HEK293T (cell line): ENCODE measurements around the gene RTEL1.

Experiments used
- BHLHE40 ChIP-seq: fragments of 450-650 bp; IDR thresholded peaks from 2 replicates; pipeline ENCODE4 v1.6.1; 2016; ENCODE audit warnings: mild to moderate bottlenecking, moderate library complexity, borderline replicate concordance
- CTBP1 ChIP-seq: fragments of 450-650 bp; IDR thresholded peaks from 2 replicates; pipeline ENCODE4 v1.6.1; 2016; ENCODE audit warnings: borderline replicate concordance
- FOXM1 ChIP-seq: fragments of 450-650 bp; IDR thresholded peaks from 2 replicates; pipeline ENCODE4 v1.6.1; 2017; ENCODE audit warnings: mild to moderate bottlenecking, borderline replicate concordance
- SP1 ChIP-seq: fragments of 450-650 bp; IDR thresholded peaks from 2 replicates; pipeline ENCODE4 v1.6.1; 2017
- SUZ12 ChIP-seq: fragments of 450-650 bp; IDR thresholded peaks from 2 replicates; pipeline ENCODE4 v1.6.1; 2016; ENCODE audit warnings: mild to moderate bottlenecking

DNA sequence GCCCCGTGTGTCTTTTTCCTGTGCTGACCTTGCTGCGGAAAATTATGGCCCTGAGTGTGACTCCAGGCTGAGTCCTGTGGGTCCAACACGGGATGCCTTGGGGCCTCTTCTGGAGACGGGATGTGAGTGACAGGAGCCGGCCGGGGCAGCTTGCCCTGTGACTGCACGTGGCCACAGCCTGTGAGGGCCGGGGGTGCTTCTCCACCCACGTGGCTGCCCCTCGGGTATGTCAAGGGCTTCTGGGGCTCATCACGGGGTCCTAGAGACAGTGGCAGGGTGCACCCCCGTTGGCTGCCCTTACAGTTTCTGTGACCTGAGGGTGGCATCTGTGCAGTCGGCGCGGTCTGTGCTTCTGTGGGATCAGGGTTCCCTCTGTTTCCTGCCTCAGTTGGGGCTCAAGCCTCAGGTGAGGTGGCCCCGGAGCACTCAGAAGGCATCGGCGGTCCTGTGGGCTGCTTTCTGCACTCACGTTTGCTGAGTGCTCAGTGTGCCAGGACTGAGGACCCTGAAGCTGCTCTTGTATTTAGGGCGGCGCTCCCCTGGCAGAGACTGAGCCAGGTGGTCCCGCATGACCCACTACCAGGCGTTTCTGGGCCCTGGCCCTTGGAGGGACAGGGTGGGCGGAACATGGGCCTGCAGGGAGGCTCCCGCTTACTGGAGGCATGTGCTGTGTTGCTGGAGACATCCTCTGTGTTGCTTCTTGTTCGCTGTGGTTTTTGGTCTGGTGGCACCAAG, 5.4 kb downstream of the RTEL1 start:
- TF ChIP-seq FOXM1 (no peak), SP1 (no peak), CTBP1 (no peak), SUZ12 (no peak), BHLHE40 (no peak)
